Skeletal muscle tissue (tissue), 4 donors: ENCODE results near the gene ZNF74. TPM values are rescaled to one million over a fixed set of nuclear protein-coding genes. Genes with fewer than 3 reads are reported as not detected.

ENCODE experiments used
- H3K27ac ChIP-seq: one replicate; pipeline ENCODE4 v1.7.0; 2013; ENCODE audit warnings: mild to moderate bottlenecking, low read depth, low read length, inconsistent platforms
- H3K27me3 ChIP-seq, 3 donors: one replicate each; pipeline ENCODE4 v1.7.0; 2013; ENCODE audit warnings: low read length in 3 of 3; ENCODE audit not compliant: control insufficient read depth in 3 of 3, insufficient read depth in 3 of 3
- H3K36me3 ChIP-seq, 3 donors: one replicate each; pipeline ENCODE4 v1.7.0; 2013; ENCODE audit warnings: low read length in 3 of 3; ENCODE audit not compliant: control insufficient read depth in 3 of 3, insufficient read depth in 3 of 3
- H3K4me1 ChIP-seq, 3 donors: one replicate each; pipeline ENCODE4 v1.7.0; 2013; ENCODE audit warnings: low read length in 3 of 3, mild to moderate bottlenecking in 3 of 3; ENCODE audit not compliant: control insufficient read depth in 3 of 3, insufficient read depth in 3 of 3
- H3K4me3 ChIP-seq, 3 donors: one replicate each; pipeline ENCODE4 v1.7.0; 2013; ENCODE audit warnings: low read length in 3 of 3
- H3K9ac ChIP-seq, 3 donors: one replicate each; pipeline ENCODE4 v1.7.0; 2013; ENCODE audit warnings: low read length in 3 of 3, mild to moderate bottlenecking in 3 of 3, moderate library complexity in 2 of 3, low read depth in 1 of 3
- H3K9me3 ChIP-seq, 3 donors: one replicate each; pipeline ENCODE4 v1.7.0; 2013; ENCODE audit warnings: low read length in 3 of 3; ENCODE audit not compliant: control insufficient read depth in 3 of 3
- total RNA-seq: library from RNA; depleted of rRNA; stranded (reverse); fragments of >200 nt; gene quantifications from one replicate; pipeline ENCODE4 v1.2.3, GENCODE V29; 2014
- donor health status: Osteomylitis.

The ZNF74 gene
- total RNA-seq, 1 donor from 2014 or later, result 9.9 TPM

- no peak overlapping the region for H3K9ac ChIP-seq
- H3K4me1 ChIP-seq, result peaks cover 4 to 7% (median 4%) of the 10 kb centered on the region in 3 donors
- H3K4me3 ChIP-seq, result no peak overlapping the region
- no peaks in the 10 kb centered on the region for H3K9me3 ChIP-seq
- no peak overlapping the region for H3K27ac ChIP-seq
- H3K36me3 ChIP-seq, result peaks cover 5 to 19% (median 10%) of the 10 kb centered on the region in 3 donors
- H3K27me3 ChIP-seq, result no peaks in the 10 kb centered on the region
Measured at GRCh38 chr22:20399866-20400605, 6.1 kb downstream of the ZNF74 start.

GRCh38 chr22:20400606-20401375 lies 6.8 kb downstream of the ZNF74 start:
- Histone ChIP-seq H3K9me3 (no peaks in the 10 kb centered on the region), H3K9ac (no peak overlapping the region), H3K27ac (no peak overlapping the region), H3K27me3 (no peaks in the 10 kb centered on the region), H3K4me3 (no peak overlapping the region), H3K4me1 (no peaks in the 10 kb centered on the region), H3K36me3 (peaks cover 9 to 20% (median 13%) of the 10 kb centered on the region in 3 donors)

- no peaks in the 10 kb centered on the region for H3K4me1 ChIP-seq
- no peaks in the 10 kb centered on the region for H3K27me3 ChIP-seq
- H3K9ac ChIP-seq, result no peak overlapping the region
- H3K27ac ChIP-seq, result no peak overlapping the region
- no peak overlapping the region for H3K4me3 ChIP-seq
- peaks cover 16 to 27% (median 19%) of the 10 kb centered on the region in 3 donors for H3K36me3 ChIP-seq
- H3K9me3 ChIP-seq, result no peaks in the 10 kb centered on the region
Measured at GRCh38 chr22:20401376-20402014, 7.5 kb downstream of the ZNF74 start.

DNA sequence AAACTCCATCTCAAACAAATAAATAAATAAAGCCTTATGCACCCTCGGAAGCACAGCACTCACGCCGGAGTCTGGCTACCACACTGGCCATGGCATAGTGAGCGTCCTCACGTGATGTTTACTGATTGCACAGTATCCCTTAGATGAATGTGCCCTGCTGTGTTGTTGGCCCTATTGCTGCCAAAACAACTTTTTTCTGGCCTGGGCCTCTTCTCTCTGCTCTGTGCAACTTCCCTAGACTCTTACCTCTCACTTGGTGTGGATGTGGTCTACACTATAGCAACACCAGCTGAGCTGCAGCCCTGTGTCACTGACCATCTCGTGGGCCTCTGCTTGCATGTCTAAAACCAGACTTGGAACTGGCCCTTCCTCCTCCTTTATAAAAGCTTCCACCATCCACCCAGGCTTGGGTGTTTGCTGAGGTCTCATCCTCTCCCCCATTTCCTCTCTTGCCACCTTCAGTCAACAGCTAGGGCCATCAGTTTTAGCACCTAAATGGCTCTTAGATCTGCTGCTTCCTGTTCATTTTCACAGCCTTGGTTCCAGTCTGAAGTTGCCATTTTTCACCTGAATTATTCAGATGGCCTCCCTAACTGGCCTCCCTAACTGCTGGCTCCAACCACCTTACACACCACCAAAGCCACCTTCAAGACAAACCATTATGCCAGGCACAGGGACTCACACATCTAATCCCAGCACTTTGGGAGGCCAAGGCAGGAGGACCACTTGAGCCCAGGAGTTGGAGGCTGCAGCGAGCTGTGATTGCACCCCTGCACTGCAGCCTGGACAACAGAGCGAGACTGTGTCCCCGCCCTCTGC lies 9.2 kb downstream of the ZNF74 start:
- no peaks in the 10 kb centered on the region for H3K9me3 ChIP-seq
- no peak overlapping the region for H3K27ac ChIP-seq
- H3K4me3 ChIP-seq, result no peak overlapping the region
- no peak overlapping the region for H3K9ac ChIP-seq
- H3K36me3 ChIP-seq, result peaks cover 23 to 33% (median 28%) of the 10 kb centered on the region in 3 donors
- H3K4me1 ChIP-seq, result no peaks in the 10 kb centered on the region
- no peaks in the 10 kb centered on the region for H3K27me3 ChIP-seq

DNA sequence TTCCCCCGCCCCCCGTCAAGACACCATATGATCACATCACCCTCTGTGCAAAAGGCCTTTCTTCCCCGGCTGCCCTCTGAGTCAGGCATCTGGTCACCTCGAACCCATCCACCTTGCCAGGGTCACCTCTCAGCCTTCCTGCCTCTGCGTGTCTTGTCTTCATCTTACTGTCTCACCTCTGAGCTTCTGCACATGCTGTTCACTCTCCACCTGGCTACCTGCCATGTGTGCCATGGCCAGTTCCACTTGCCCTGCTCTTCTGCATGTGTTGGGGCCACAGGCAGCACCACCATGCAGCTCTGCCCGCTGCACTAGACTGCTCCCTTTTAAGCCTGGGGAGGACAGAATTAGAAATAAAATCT lies 9.8 kb downstream of the ZNF74 start:
- no peak overlapping the region for H3K9ac ChIP-seq
- no peak overlapping the region for H3K27ac ChIP-seq
- H3K9me3 ChIP-seq, result no peaks in the 10 kb centered on the region
- peaks cover 23 to 33% (median 28%) of the 10 kb centered on the region in 3 donors for H3K36me3 ChIP-seq
- no peaks in the 10 kb centered on the region for H3K4me1 ChIP-seq
- no peak overlapping the region for H3K4me3 ChIP-seq
- H3K27me3 ChIP-seq, result no peaks in the 10 kb centered on the region

GRCh38 chr22:20404881-20405280 lies 10.9 kb downstream of the ZNF74 start:
- H3K4me3 ChIP-seq, result no peak overlapping the region
- H3K9me3 ChIP-seq, result no peaks in the 10 kb centered on the region

GRCh38 chr22:20405291-20405930 lies 11.5 kb downstream of the ZNF74 start:
- no peak overlapping the region for H3K9ac ChIP-seq
- H3K4me1 ChIP-seq, result no peaks in the 10 kb centered on the region
- H3K9me3 ChIP-seq, result no peaks in the 10 kb centered on the region
- H3K27ac ChIP-seq, result no peak overlapping the region
- H3K27me3 ChIP-seq, result no peaks in the 10 kb centered on the region
- H3K36me3 ChIP-seq, result peaks cover 23 to 33% (median 28%) of the 10 kb centered on the region in 3 donors
- no peak overlapping the region for H3K4me3 ChIP-seq

More at GRCh38 chr22:20404881-20405280, 10.9 kb downstream of the ZNF74 start:
- Histone ChIP-seq H3K9ac (no peak overlapping the region), H3K27ac (no peak overlapping the region), H3K27me3 (no peaks in the 10 kb centered on the region), H3K4me1 (no peaks in the 10 kb centered on the region), H3K36me3 (peaks cover 23 to 33% (median 28%) of the 10 kb centered on the region in 3 donors)

GRCh38 chr22:20405931-20406685 lies 12.2 kb downstream of the ZNF74 start:
- no peaks in the 10 kb centered on the region for H3K27me3 ChIP-seq
- H3K36me3 ChIP-seq, result peaks cover 23 to 33% (median 27%) of the 10 kb centered on the region in 3 donors
- no peak overlapping the region for H3K27ac ChIP-seq
- H3K4me1 ChIP-seq, result no peaks in the 10 kb centered on the region
- no peak overlapping the region for H3K4me3 ChIP-seq
- no peak overlapping the region for H3K9ac ChIP-seq
- no peaks in the 10 kb centered on the region for H3K9me3 ChIP-seq
